SH-SY5Y (cell line): ENCODE data around the gene ARL8B.

ENCODE experiments used
- GATA2 ChIP-seq: IDR thresholded peaks from 2 replicates; pipeline ENCODE4 v1.6.1; 2011; ENCODE audit warnings: mild to moderate bottlenecking, low read depth, low read length
- GATA3 ChIP-seq: IDR thresholded peaks from 2 replicates; pipeline ENCODE4 v1.6.1; 2011; ENCODE audit warnings: low read depth, mild to moderate bottlenecking, low read length, moderate library complexity

GRCh38 chr3:5138214-5138981 is 16.3 kb downstream of the ARL8B start:
- no peak for TF ChIP-seq GATA2
- TF ChIP-seq GATA3, result no peak
